ENCODE measurements around the gene CYB561D1.

CYB561D1 gene

DNA sequence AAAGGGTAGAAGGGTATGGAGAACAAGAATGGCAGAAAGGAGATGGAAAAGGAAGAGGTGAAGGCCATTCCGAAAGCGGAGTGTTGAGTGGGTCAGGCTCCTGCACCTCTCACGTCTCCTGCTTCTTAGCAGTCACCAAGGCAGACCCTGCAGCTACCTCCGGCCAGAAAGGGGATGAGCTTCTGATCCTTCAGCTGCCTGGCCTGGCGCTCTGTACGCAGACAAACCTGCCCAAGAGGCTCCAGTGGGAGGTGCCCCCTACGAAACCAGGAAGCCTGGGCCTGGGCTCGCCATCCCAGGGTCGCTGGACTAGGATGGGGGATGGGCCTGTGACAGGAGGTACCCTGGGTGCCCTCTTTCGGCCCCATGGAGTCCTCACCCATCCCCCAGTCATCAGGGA, 48.8 kb downstream of the CYB561D1 start:
- POLR2A ChIA-PET = no interaction called here
- CTCF ChIA-PET = interaction anchor here (2.2 to 20.8 kb wide), 4 partner anchors 10 to 95 kb away, joined by 6 to 1152 read pairs (median 98); partner anchors contain the start of genes AMIGO1 and CYB561D1
- TF ChIP-seq, protein P1, sequence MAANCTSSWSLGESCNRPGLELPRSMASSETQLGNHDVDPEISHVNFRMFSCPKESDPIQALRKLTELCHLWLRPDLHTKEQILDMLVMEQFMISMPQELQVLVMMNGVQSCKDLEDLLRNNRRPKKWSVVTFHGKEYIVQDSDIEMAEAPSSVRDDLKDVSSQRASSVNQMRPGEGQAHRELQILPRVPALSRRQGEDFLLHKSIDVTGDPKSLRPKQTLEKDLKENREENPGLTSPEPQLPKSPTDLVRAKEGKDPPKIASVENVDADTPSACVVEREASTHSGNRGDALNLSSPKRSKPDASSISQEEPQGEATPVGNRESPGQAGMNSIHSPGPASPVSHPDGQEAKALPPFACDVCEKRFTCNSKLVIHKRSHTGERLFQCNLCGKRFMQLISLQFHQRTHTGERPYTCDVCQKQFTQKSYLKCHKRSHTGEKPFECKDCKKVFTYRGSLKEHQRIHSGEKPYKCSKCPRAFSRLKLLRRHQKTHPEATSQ (tag by site-specific recombination; IDR thresholded peaks at IDR 0.05) = no peak
- TF ChIP-seq ZFP41 (tag by site-specific recombination; IDR thresholded peaks at IDR 0.05; ENCODE audit: borderline replicate concordance) = no peak
- TF ChIP-seq ZNF701 (tag by site-specific recombination; IDR thresholded peaks at IDR 0.05) = no peak
- no peak for TF ChIP-seq KLF7 (tag by site-specific recombination; IDR thresholded peaks at IDR 0.05; ENCODE audit: borderline replicate concordance)
- no peak for TF ChIP-seq ZNF561 (tag by site-specific recombination; IDR thresholded peaks at IDR 0.05; ENCODE audit: borderline replicate concordance)
- no peak for TF ChIP-seq CTCF (tag by site-specific recombination; IDR thresholded peaks at IDR 0.05)
- no peak for TF ChIP-seq ZNF394 (tag by site-specific recombination; IDR thresholded peaks at IDR 0.05; ENCODE audit: borderline replicate concordance)
- TF ChIP-seq, protein P2, sequence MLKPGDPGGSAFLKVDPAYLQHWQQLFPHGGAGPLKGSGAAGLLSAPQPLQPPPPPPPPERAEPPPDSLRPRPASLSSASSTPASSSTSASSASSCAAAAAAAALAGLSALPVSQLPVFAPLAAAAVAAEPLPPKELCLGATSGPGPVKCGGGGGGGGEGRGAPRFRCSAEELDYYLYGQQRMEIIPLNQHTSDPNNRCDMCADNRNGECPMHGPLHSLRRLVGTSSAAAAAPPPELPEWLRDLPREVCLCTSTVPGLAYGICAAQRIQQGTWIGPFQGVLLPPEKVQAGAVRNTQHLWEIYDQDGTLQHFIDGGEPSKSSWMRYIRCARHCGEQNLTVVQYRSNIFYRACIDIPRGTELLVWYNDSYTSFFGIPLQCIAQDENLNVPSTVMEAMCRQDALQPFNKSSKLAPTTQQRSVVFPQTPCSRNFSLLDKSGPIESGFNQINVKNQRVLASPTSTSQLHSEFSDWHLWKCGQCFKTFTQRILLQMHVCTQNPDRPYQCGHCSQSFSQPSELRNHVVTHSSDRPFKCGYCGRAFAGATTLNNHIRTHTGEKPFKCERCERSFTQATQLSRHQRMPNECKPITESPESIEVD (tag by site-specific recombination; IDR thresholded peaks at IDR 0.05) = no peak
- no peak for TF ChIP-seq ZNF544 (tag by site-specific recombination; IDR thresholded peaks at IDR 0.05)
- TF ChIP-seq ZNF521 (tag by site-specific recombination; IDR thresholded peaks at IDR 0.05) = no peak
- Histone ChIP-seq H3K4me3 (ENCODE audit: low read depth, low read length) (no peak overlapping the region), H3K4me1 (ENCODE audit: control insufficient read depth, insufficient read depth, low read length) (peaks cover 4% of the 10 kb centered on the region; the same call in 1 of the 2 replicates), H3K9me3 (ENCODE audit: control insufficient read depth, insufficient read depth, low read depth, low read length) (no peaks in the 10 kb centered on the region), H3K36me3 (ENCODE audit: control insufficient read depth in 2 of 2, insufficient read depth in 1 of 2, low read length in 2 of 2) (no peaks in the 10 kb centered on the region), H3K27ac (ENCODE audit: extremely low read depth, low read depth, low read length) (no peak overlapping the region)

DNA sequence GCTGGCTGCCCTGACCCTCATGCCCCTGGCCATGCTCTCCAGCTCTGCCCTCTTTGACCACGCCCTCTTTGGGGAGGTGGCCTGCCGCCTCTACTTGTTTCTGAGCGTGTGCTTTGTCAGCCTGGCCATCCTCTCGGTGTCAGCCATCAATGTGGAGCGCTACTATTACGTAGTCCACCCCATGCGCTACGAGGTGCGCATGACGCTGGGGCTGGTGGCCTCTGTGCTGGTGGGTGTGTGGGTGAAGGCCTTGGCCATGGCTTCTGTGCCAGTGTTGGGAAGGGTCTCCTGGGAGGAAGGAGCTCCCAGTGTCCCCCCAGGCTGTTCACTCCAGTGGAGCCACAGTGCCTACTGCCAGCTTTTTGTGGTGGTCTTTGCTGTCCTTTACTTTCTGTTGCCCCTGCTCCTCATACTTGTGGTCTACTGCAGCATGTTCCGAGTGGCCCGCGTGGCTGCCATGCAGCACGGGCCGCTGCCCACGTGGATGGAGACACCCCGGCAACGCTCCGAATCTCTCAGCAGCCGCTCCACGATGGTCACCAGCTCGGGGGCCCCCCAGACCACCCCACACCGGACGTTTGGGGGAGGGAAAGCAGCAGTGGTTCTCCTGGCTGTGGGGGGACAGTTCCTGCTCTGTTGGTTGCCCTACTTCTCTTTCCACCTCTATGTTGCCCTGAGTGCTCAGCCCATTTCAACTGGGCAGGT, 49.5 kb downstream of the CYB561D1 start:
- ChIA-PET CTCF (interaction anchor here (0.7 to 20.8 kb wide), 10 partner anchors 10 to 231 kb away, joined by 3 to 1152 read pairs (median 22); partner anchors contain the start of genes AMIGO1, AMPD2, CYB561D1 and GNAT2), POLR2A (interaction anchor here (1.6 kb wide), 1 partner anchor 11 kb away, joined by 4 read pairs; no protein-coding TSS in a partner anchor)
- TF ChIP-seq ZFP37 (tag by site-specific recombination; IDR thresholded peaks at IDR 0.05) (no peak), ZNF274 (IDR thresholded peaks at IDR 0.05; ENCODE audit: low read length) (no peak), ZNF274 (tag by site-specific recombination; IDR thresholded peaks at IDR 0.05; ENCODE audit: borderline replicate concordance) (no peak), ZFP69B (tag by site-specific recombination; IDR thresholded peaks at IDR 0.05) (no peak), INSM2 (tag by site-specific recombination; IDR thresholded peaks at IDR 0.05) (no peak), ZSCAN23 (tag by site-specific recombination; IDR thresholded peaks at IDR 0.05) (no peak), PRDM1 (tag by site-specific recombination; IDR thresholded peaks at IDR 0.05) (no peak), ZNF114 (tag by site-specific recombination; IDR thresholded peaks at IDR 0.05) (no peak), SCRT1 (tag by site-specific recombination; IDR thresholded peaks at IDR 0.05; ENCODE audit: borderline replicate concordance) (no peak), ZNF398 (tag by site-specific recombination; IDR thresholded peaks at IDR 0.05) (no peak), ZSCAN30 (tag by site-specific recombination; IDR thresholded peaks at IDR 0.05) (no peak), ZNF792 (tag by site-specific recombination; IDR thresholded peaks at IDR 0.05) (no peak), ZBTB1 (tag by site-specific recombination; IDR thresholded peaks at IDR 0.05) (no peak), ZNF571 (tag by site-specific recombination; IDR thresholded peaks at IDR 0.05) (no peak), ZNF585B (tag by site-specific recombination; IDR thresholded peaks at IDR 0.05) (no peak)

More for the DNA sequence above, 49.5 kb downstream of the CYB561D1 start:
- H3K9me3 ChIP-seq (ENCODE audit: control insufficient read depth, insufficient read depth, low read depth, low read length) = no peaks in the 10 kb centered on the region
- no peak overlapping the region for H3K4me3 ChIP-seq (ENCODE audit: low read depth, low read length)
- H3K4me1 ChIP-seq (ENCODE audit: control insufficient read depth, insufficient read depth, low read length) = peaks cover 4% of the 10 kb centered on the region; the same call in 1 of the 2 replicates
- H3K36me3 ChIP-seq (ENCODE audit: control insufficient read depth in 2 of 2, insufficient read depth in 1 of 2, low read length in 2 of 2) = no peaks in the 10 kb centered on the region
- no peak overlapping the region for H3K27ac ChIP-seq (ENCODE audit: extremely low read depth, low read depth, low read length)

Measured in HEK293 (cell line).